Body of pancreas (tissue), 4 donors: ENCODE measurements around the gene SLC10A7.

ENCODE experiments used
- CTCF ChIP-seq, 7 experiments: fragments of 450-650 bp in 4 of 7; fragments of 200-600 bp in 3 of 7; sonication (generic) in 3 of 7; IDR thresholded peaks; one replicate each; pipeline ENCODE4 v1.5.1; 2016 to 2019; ENCODE audit warnings: antibody characterized with exemption in 7 of 7
- POLR2A ChIP-seq, 3 donors: fragments of 450-650 bp; IDR thresholded peaks; one replicate each; pipeline ENCODE4 v1.6.1; 2016; ENCODE audit warnings: antibody characterized with exemption in 3 of 3, mild to moderate bottlenecking in 2 of 3

GRCh38 chr4:146346276-146346675 lies 175.5 kb downstream of the SLC10A7 start:
- TF ChIP-seq POLR2A (IDR thresholded peaks at IDR 0.05) (no peak), CTCF (IDR thresholded peaks at IDR 0.05) (no peak)
